ENCODE data around the gene QRICH2. TPM values are rescaled to one million over a fixed set of nuclear protein-coding genes. Genes with fewer than 3 reads are reported as not detected.
A peak's percentile ranks its signal among the peaks of the same experiment; 100 is the strongest.
"Not testable (repeated sequence)": the region's sequence is repeated elsewhere in the genome, so short reads cannot be mapped to it uniquely, and the experiment has no call there.

Gene QRICH2
- total and polyA plus RNA-seq, 5 donors from 2014 or later, result 0.50 to 2.2 TPM; not detected in 3

- Histone ChIP-seq H3K27ac (ENCODE audit: insufficient read depth, low read length, poor library complexity, severe bottlenecking) (no peak overlapping the region), H3K4me3 (ENCODE audit: low read depth, low read length) (peak overlapping the region; percentile 26), H3K4me1 (ENCODE audit: control insufficient read depth, insufficient read depth, low read length, poor library complexity, severe bottlenecking) (peaks cover 14% of the 10 kb centered on the region), H3K27me3 (ENCODE audit: control insufficient read depth, insufficient read depth, low read length) (no peaks in the 10 kb centered on the region), H3K36me3 (ENCODE audit: control insufficient read depth, insufficient read depth, low read length) (peaks cover 10% of the 10 kb centered on the region), H3K9me3 (ENCODE audit: control insufficient read depth in 2 of 2, low read length in 2 of 2) (no peaks in the 10 kb centered on the region)
- peaks cover 13% of the 10 kb centered on the region for H3K36me3 Mint-ChIP-seq
- H3K27me3 Mint-ChIP-seq, result no peaks in the 10 kb centered on the region
- H3K9me3 Mint-ChIP-seq, result no peaks in the 10 kb centered on the region
- ATAC-seq (ENCODE audit: low read depth in 2 of 2) (no peak), DNase-seq (no peak)
- peaks cover 5 to 25% (median 15%) of the 10 kb centered on the region in 4 donors for H3K4me1 Mint-ChIP-seq
- H3K4me3 Mint-ChIP-seq, result peak overlapping the region; percentile 88 to 93 (median 91)
- H3K27ac Mint-ChIP-seq, result peak overlapping the region in 1 of 3 donors; percentile 79
These were observed 43.5 kb upstream of the QRICH2 start for GRCh38 chr17:76351526-76352071.

- no peak overlapping the region for H3K27ac ChIP-seq (ENCODE audit: insufficient read depth, low read length, poor library complexity, severe bottlenecking)
- no peaks in the 10 kb centered on the region for H3K27me3 ChIP-seq (ENCODE audit: control insufficient read depth, insufficient read depth, low read length)
- H3K4me3 ChIP-seq (ENCODE audit: low read depth, low read length), result no peak overlapping the region
- ATAC-seq (ENCODE audit: low read depth in 2 of 2) (no peak), DNase-seq (no peak)
- H3K4me3 Mint-ChIP-seq, result peak overlapping the region in 2 of 4 donors; percentile 44 to 50
- H3K36me3 ChIP-seq (ENCODE audit: control insufficient read depth, insufficient read depth, low read length), result peaks cover 18% of the 10 kb centered on the region
- peaks cover 24% of the 10 kb centered on the region for H3K36me3 Mint-ChIP-seq
- H3K4me1 ChIP-seq (ENCODE audit: control insufficient read depth, insufficient read depth, low read length, poor library complexity, severe bottlenecking), result peaks cover 14% of the 10 kb centered on the region
- H3K4me1 Mint-ChIP-seq, result peaks cover 5 to 25% (median 15%) of the 10 kb centered on the region in 4 donors
- no peaks in the 10 kb centered on the region for H3K9me3 Mint-ChIP-seq
- no peak overlapping the region for H3K27ac Mint-ChIP-seq
- H3K27me3 Mint-ChIP-seq, result no peaks in the 10 kb centered on the region
- no peaks in the 10 kb centered on the region for H3K9me3 ChIP-seq (ENCODE audit: control insufficient read depth in 2 of 2, low read length in 2 of 2)
These were observed 42.4 kb upstream of the QRICH2 start for GRCh38 chr17:76350463-76350862.

- H3K4me1 Mint-ChIP-seq; H3K9me3 Mint-ChIP-seq; ATAC-seq (ENCODE audit: low read depth in 2 of 2); H3K4me3 ChIP-seq (ENCODE audit: low read depth, low read length); H3K9me3 ChIP-seq (ENCODE audit: control insufficient read depth in 2 of 2, low read length in 2 of 2); H3K27me3 Mint-ChIP-seq; H3K4me1 ChIP-seq (ENCODE audit: control insufficient read depth, insufficient read depth, low read length, poor library complexity, severe bottlenecking); H3K27ac Mint-ChIP-seq; DNase-seq; H3K4me3 Mint-ChIP-seq; H3K27me3 ChIP-seq (ENCODE audit: control insufficient read depth, insufficient read depth, low read length); H3K27ac ChIP-seq (ENCODE audit: insufficient read depth, low read length, poor library complexity, severe bottlenecking): not testable (repeated sequence)
- peaks cover 29% of the 10 kb centered on the region for H3K36me3 ChIP-seq (ENCODE audit: control insufficient read depth, insufficient read depth, low read length)
- H3K36me3 Mint-ChIP-seq, result peaks cover 31% of the 10 kb centered on the region
These were observed 38.9 kb upstream of the QRICH2 start for GRCh38 chr17:76346936-76347335.

- Mint-ChIP-seq H3K4me3 (peak overlapping the region in 1 of 4 donors; percentile 61), H3K27ac (peak overlapping the region in 1 of 3 donors; percentile 54), H3K9me3 (no peaks in the 10 kb centered on the region), H3K36me3 (peaks cover 35% of the 10 kb centered on the region), H3K27me3 (no peaks in the 10 kb centered on the region), H3K4me1 (peaks cover 0 to 5% (median under 1%) of the 10 kb centered on the region in 4 donors)
- H3K36me3 ChIP-seq (ENCODE audit: control insufficient read depth, insufficient read depth, low read length), result peaks cover 31% of the 10 kb centered on the region
- H3K27me3 ChIP-seq (ENCODE audit: control insufficient read depth, insufficient read depth, low read length), result no peaks in the 10 kb centered on the region
- no peak overlapping the region for H3K27ac ChIP-seq (ENCODE audit: insufficient read depth, low read length, poor library complexity, severe bottlenecking)
- ATAC-seq (ENCODE audit: low read depth in 2 of 2) (no peak), DNase-seq (no peak)
- no peak overlapping the region for H3K4me3 ChIP-seq (ENCODE audit: low read depth, low read length)
- no peaks in the 10 kb centered on the region for H3K4me1 ChIP-seq (ENCODE audit: control insufficient read depth, insufficient read depth, low read length, poor library complexity, severe bottlenecking)
- H3K9me3 ChIP-seq (ENCODE audit: control insufficient read depth in 2 of 2, low read length in 2 of 2), result no peaks in the 10 kb centered on the region
These were observed 37.4 kb upstream of the QRICH2 start for GRCh38 chr17:76345377-76345974.

GRCh38 chr17:76343106-76343505 is 35.0 kb upstream of the QRICH2 start:
- Mint-ChIP-seq H3K27ac (peak overlapping the region in 1 of 3 donors; percentile 20), H3K4me3 (no peak overlapping the region), H3K9me3 (no peaks in the 10 kb centered on the region), H3K4me1 (peaks cover 0 to 10% (median 2%) of the 10 kb centered on the region in 4 donors), H3K27me3 (no peaks in the 10 kb centered on the region), H3K36me3 (peaks cover 35% of the 10 kb centered on the region)
- Histone ChIP-seq H3K36me3 (ENCODE audit: control insufficient read depth, insufficient read depth, low read length) (peaks cover 31% of the 10 kb centered on the region), H3K27me3 (ENCODE audit: control insufficient read depth, insufficient read depth, low read length) (no peaks in the 10 kb centered on the region), H3K4me3 (ENCODE audit: low read depth, low read length) (no peak overlapping the region), H3K9me3 (ENCODE audit: control insufficient read depth in 2 of 2, low read length in 2 of 2) (no peaks in the 10 kb centered on the region), H3K27ac (ENCODE audit: insufficient read depth, low read length, poor library complexity, severe bottlenecking) (no peak overlapping the region), H3K4me1 (ENCODE audit: control insufficient read depth, insufficient read depth, low read length, poor library complexity, severe bottlenecking) (no peaks in the 10 kb centered on the region)
- no peak for DNase-seq
- ATAC-seq (ENCODE audit: low read depth in 2 of 2), result no peak

- Mint-ChIP-seq H3K27ac (peak overlapping the region in 1 of 3 donors; percentile 42), H3K27me3 (no peaks in the 10 kb centered on the region), H3K36me3 (peaks cover 23% of the 10 kb centered on the region), H3K4me3 (no peak overlapping the region), H3K4me1 (peaks cover 0 to 11% (median 2%) of the 10 kb centered on the region in 4 donors), H3K9me3 (no peaks in the 10 kb centered on the region)
- H3K27me3 ChIP-seq (ENCODE audit: control insufficient read depth, insufficient read depth, low read length), result no peaks in the 10 kb centered on the region
- ATAC-seq (ENCODE audit: low read depth in 2 of 2), result no peak
- no peak for DNase-seq
- H3K36me3 ChIP-seq (ENCODE audit: control insufficient read depth, insufficient read depth, low read length), result peaks cover 19% of the 10 kb centered on the region
- H3K27ac ChIP-seq (ENCODE audit: insufficient read depth, low read length, poor library complexity, severe bottlenecking), result no peak overlapping the region
- H3K4me1 ChIP-seq (ENCODE audit: control insufficient read depth, insufficient read depth, low read length, poor library complexity, severe bottlenecking), result no peaks in the 10 kb centered on the region
- H3K4me3 ChIP-seq (ENCODE audit: low read depth, low read length), result no peak overlapping the region
- H3K9me3 ChIP-seq (ENCODE audit: control insufficient read depth in 2 of 2, low read length in 2 of 2), result no peaks in the 10 kb centered on the region
These were observed 33.2 kb upstream of the QRICH2 start for GRCh38 chr17:76341301-76341700.

GRCh38 chr17:76337413-76337777 is 29.3 kb upstream of the QRICH2 start:
- Mint-ChIP-seq H3K27me3 (no peaks in the 10 kb centered on the region), H3K9me3 (no peaks in the 10 kb centered on the region), H3K4me1 (peaks cover 0 to 10% (median 2%) of the 10 kb centered on the region in 4 donors), H3K4me3 (no peak overlapping the region), H3K27ac (no peak overlapping the region), H3K36me3 (peaks cover 12% of the 10 kb centered on the region)
- DNase-seq (no peak), ATAC-seq (ENCODE audit: low read depth in 2 of 2) (no peak)
- Histone ChIP-seq H3K36me3 (ENCODE audit: control insufficient read depth, insufficient read depth, low read length) (peaks cover 4% of the 10 kb centered on the region), H3K27ac (ENCODE audit: insufficient read depth, low read length, poor library complexity, severe bottlenecking) (no peak overlapping the region), H3K4me1 (ENCODE audit: control insufficient read depth, insufficient read depth, low read length, poor library complexity, severe bottlenecking) (no peaks in the 10 kb centered on the region), H3K4me3 (ENCODE audit: low read depth, low read length) (no peak overlapping the region), H3K9me3 (ENCODE audit: control insufficient read depth in 2 of 2, low read length in 2 of 2) (no peaks in the 10 kb centered on the region), H3K27me3 (ENCODE audit: control insufficient read depth, insufficient read depth, low read length) (no peaks in the 10 kb centered on the region)

Measured in CD4-positive, CD25-positive, alpha-beta regulatory T cell (primary cell).